Caco-2 (cell line): ENCODE data around the gene ROBO1. TPM values are rescaled to one million over a fixed set of nuclear protein-coding genes. Genes with fewer than 3 reads are reported as not detected.

Experiments used
- BruUV-seq: library from RNA; stranded (reverse); fragments of 400-500 nt; replicated peaks from 2 replicates; lab custom pipeline; 2021; lab: Mats Ljungman, UMichigan
- CTCF ChIA-PET: fragments of 300-600 bp; sonication (Branson Sonifier 250); formaldehyde crosslinking; loops from one replicate; lab custom pipeline; 2022; ENCODE audit warnings: antibody characterized with exemption; lab: Charles Lee
- POLR2A ChIA-PET: fragments of 300-600 bp; sonication (Branson Sonifier 250); formaldehyde crosslinking; loops from one replicate; lab custom pipeline; 2022; ENCODE audit warnings: antibody characterized with exemption; lab: Charles Lee
- DNase-seq, 2 experiments: peaks; one replicate each; pipeline versions ENCODE4 v3.0.0 to v3.0.0-alpha.2; 2020 to 2022
- H3K27me3 ChIP-seq: replicated peaks from 2 replicates; pipeline ENCODE4 v1.6.0; 2011; ENCODE audit warnings: low read length; ENCODE audit not compliant: control insufficient read depth, insufficient read depth
- H3K36me3 ChIP-seq: 2 replicates; pipeline ENCODE4 v1.5.1; 2011; ENCODE audit warnings: low read length; ENCODE audit not compliant: control insufficient read depth, insufficient read depth
- H3K4me1 ChIP-seq: fragments of 250-450 bp; sonication (Bioruptor Pico); 2 replicates; pipeline ENCODE4 v1.5.1; 2020; ENCODE audit warnings: mild to moderate bottlenecking
- H3K4me3 ChIP-seq: 2 replicates; pipeline ENCODE4 v1.5.1; 2011; ENCODE audit warnings: low read depth, mild to moderate bottlenecking, control low read depth, low read length
- H3K9me3 ChIP-seq: fragments of 250-450 bp; sonication (Bioruptor Pico); 2 replicates; pipeline ENCODE4 v1.5.1; 2020; ENCODE audit warnings: mild to moderate bottlenecking, moderate library complexity
- H3K27ac Mint-ChIP-seq: one replicate; pipeline ENCODE4 v1.8.0; 2022; ENCODE audit warnings: mixed read lengths; ENCODE audit not compliant: unreplicated experiment
- H3K27me3 Mint-ChIP-seq: one replicate; pipeline ENCODE4 v1.8.0; 2022; ENCODE audit warnings: mixed read lengths; ENCODE audit not compliant: insufficient read depth, unreplicated experiment
- H3K36me3 Mint-ChIP-seq: one replicate; pipeline ENCODE4 v1.8.0; 2022; ENCODE audit warnings: mild to moderate bottlenecking, mixed read lengths; ENCODE audit not compliant: insufficient read depth, unreplicated experiment
- H3K4me1 Mint-ChIP-seq: one replicate; pipeline ENCODE4 v1.8.0; 2022; ENCODE audit warnings: low read depth, mixed read lengths; ENCODE audit not compliant: unreplicated experiment
- H3K4me3 Mint-ChIP-seq: one replicate; pipeline ENCODE4 v1.8.0; 2022; ENCODE audit warnings: mild to moderate bottlenecking, moderate library complexity, mixed read lengths; ENCODE audit not compliant: unreplicated experiment
- H3K9me3 Mint-ChIP-seq: one replicate; pipeline ENCODE4 v1.8.0; 2022; ENCODE audit warnings: mixed read lengths; ENCODE audit not compliant: unreplicated experiment
- CTCF ChIP-seq, 2 experiments: fragments of 200-600 bp in 1 of 2; IDR thresholded peaks; 1 replicate in 1 of 2; 2 replicates in 1 of 2; pipeline versions ENCODE4 v1.5.1 to v1.8.0; 2011 to 2022; ENCODE audit warnings: antibody characterized with exemption in 1 of 2, control low read depth in 1 of 2, inconsistent platforms in 1 of 2, low read depth in 1 of 2, low read length in 1 of 2, mild to moderate bottlenecking in 1 of 2, moderate library complexity in 1 of 2; ENCODE audit not compliant: insufficient read depth in 1 of 2, severe bottlenecking in 1 of 2, unreplicated experiment in 1 of 2
- intact Hi-C: fragments of 100-400 bp; cut with micrococcal nuclease; formaldehyde crosslinking; loops from one replicate; pipeline ENCODE4 v1.10.0; 2022; ENCODE audit not compliant: unreplicated experiment
- total RNA-seq: library from RNA; stranded (reverse); gene quantifications from 2 replicates; pipeline ENCODE4 v1.2.3, GENCODE V29; 2022

The ROBO1 gene
- total RNA-seq, 1 experiment from 2014 or later, result 1.8 TPM

GRCh38 chr3:79258479-79258878 is 509.3 kb downstream of the ROBO1 start:
- H3K27me3 ChIP-seq, result no peaks in the 10 kb centered on the region
- H3K27ac Mint-ChIP-seq, result no peak overlapping the region
- H3K4me3 Mint-ChIP-seq, result no peak overlapping the region
- CTCF ChIA-PET, result no interaction called here
- no peaks in the 10 kb centered on the region for H3K9me3 ChIP-seq
- POLR2A ChIA-PET, result no interaction called here
- DNase-seq, result no peak
- intact Hi-C loops, result no loop called here
- no peaks in the 10 kb centered on the region for H3K4me1 Mint-ChIP-seq
- BruUV-seq, result no TSS peak
- TF ChIP-seq CTCF (IDR thresholded peaks at IDR 0.05; ENCODE audit: insufficient read depth in 1 of 2, low read depth in 1 of 2, low read length in 1 of 2, severe bottlenecking in 1 of 2, unreplicated experiment in 1 of 2), result no peak
- H3K27me3 Mint-ChIP-seq, result peaks cover under 1% of the 10 kb centered on the region
- H3K9me3 Mint-ChIP-seq, result no peaks in the 10 kb centered on the region
- H3K4me1 ChIP-seq, result no peaks in the 10 kb centered on the region
- H3K36me3 Mint-ChIP-seq, result no peaks in the 10 kb centered on the region
- no peak overlapping the region for H3K4me3 ChIP-seq
- H3K36me3 ChIP-seq, result no peaks in the 10 kb centered on the region

- Mint-ChIP-seq H3K36me3 (no peaks in the 10 kb centered on the region), H3K4me3 (no peak overlapping the region), H3K27me3 (no peaks in the 10 kb centered on the region), H3K4me1 (no peaks in the 10 kb centered on the region), H3K27ac (no peak overlapping the region), H3K9me3 (no peaks in the 10 kb centered on the region)
- H3K27me3 ChIP-seq, result no peaks in the 10 kb centered on the region
- H3K4me3 ChIP-seq, result no peak overlapping the region
- TF ChIP-seq CTCF (IDR thresholded peaks at IDR 0.05; ENCODE audit: insufficient read depth in 1 of 2, low read depth in 1 of 2, low read length in 1 of 2, severe bottlenecking in 1 of 2, unreplicated experiment in 1 of 2), result no peak
- H3K4me1 ChIP-seq, result no peaks in the 10 kb centered on the region
- no peaks in the 10 kb centered on the region for H3K36me3 ChIP-seq
- no TSS peak for BruUV-seq
- no peaks in the 10 kb centered on the region for H3K9me3 ChIP-seq
- intact Hi-C loops, result no loop called here
- DNase-seq, result no peak
- CTCF ChIA-PET, result no interaction called here
- POLR2A ChIA-PET, result no interaction called here
Measured at GRCh38 chr3:79257791-79258190, 510.0 kb downstream of the ROBO1 start.

GRCh38 chr3:79255702-79256101 is 512.1 kb downstream of the ROBO1 start:
- no TSS peak for BruUV-seq
- H3K27me3 Mint-ChIP-seq, result no peaks in the 10 kb centered on the region
- no peak overlapping the region for H3K27ac Mint-ChIP-seq
- no peak overlapping the region for H3K4me3 Mint-ChIP-seq
- no peak for TF ChIP-seq CTCF (IDR thresholded peaks at IDR 0.05; ENCODE audit: insufficient read depth in 1 of 2, low read depth in 1 of 2, low read length in 1 of 2, severe bottlenecking in 1 of 2, unreplicated experiment in 1 of 2)
- Histone ChIP-seq H3K4me1 (no peaks in the 10 kb centered on the region), H3K36me3 (no peaks in the 10 kb centered on the region), H3K4me3 (no peak overlapping the region), H3K27me3 (no peaks in the 10 kb centered on the region), H3K9me3 (no peaks in the 10 kb centered on the region)
- H3K9me3 Mint-ChIP-seq, result no peaks in the 10 kb centered on the region
- no peak for DNase-seq
- no peaks in the 10 kb centered on the region for H3K36me3 Mint-ChIP-seq
- no peaks in the 10 kb centered on the region for H3K4me1 Mint-ChIP-seq
- ChIA-PET POLR2A (no interaction called here), CTCF (no interaction called here)
- intact Hi-C loops, result no loop called here
